T-helper 2 cell treated with Interferon-gamma antibody and Interleukin-4, amounts not matched to agents 5 μg/mL and 100 μg/mL, for 36 hours (primary cell): ENCODE data around the gene SERINC4.
"Not testable (repeated sequence)": the region's sequence is repeated elsewhere in the genome, so short reads cannot be mapped to it uniquely, and the experiment has no call there.

Experiments used
- DNase-seq: peaks from one replicate; pipeline ENCODE4 v3.0.0; 2021; ENCODE audit warnings: low spot score
- H3K27ac Mint-ChIP-seq: one replicate; pipeline ENCODE4 v1.8.0; 2021; ENCODE audit warnings: mild to moderate bottlenecking, mixed read lengths
- H3K27me3 Mint-ChIP-seq: one replicate; pipeline ENCODE4 v1.8.0; 2021; ENCODE audit warnings: low read depth, mixed read lengths
- H3K36me3 Mint-ChIP-seq: one replicate; pipeline ENCODE4 v1.8.0; 2021; ENCODE audit warnings: low read depth, mixed read lengths
- H3K4me1 Mint-ChIP-seq: one replicate; pipeline ENCODE4 v1.8.0; 2021; ENCODE audit warnings: low read depth, mixed read lengths
- H3K4me3 Mint-ChIP-seq: one replicate; pipeline ENCODE4 v1.8.0; 2022; ENCODE audit warnings: mild to moderate bottlenecking, moderate library complexity, mixed read lengths
- H3K9me3 Mint-ChIP-seq: one replicate; pipeline ENCODE4 v1.8.0; 2021; ENCODE audit warnings: mixed read lengths

SERINC4 gene

GRCh38 chr15:43808960-43809678, 9.1 kb upstream of the SERINC4 start:
- H3K36me3 Mint-ChIP-seq, result peaks cover 63% of the 10 kb centered on the region

GRCh38 chr15:43808435-43808950, 8.5 kb upstream of the SERINC4 start:
- H3K27me3 Mint-ChIP-seq, result no peaks in the 10 kb centered on the region
- H3K9me3 Mint-ChIP-seq, result no peaks in the 10 kb centered on the region
- H3K27ac Mint-ChIP-seq, result no peak overlapping the region
- H3K36me3 Mint-ChIP-seq, result peaks cover 61% of the 10 kb centered on the region
- no peak for DNase-seq
- H3K4me3 Mint-ChIP-seq, result no peak overlapping the region
- peaks cover 9% of the 10 kb centered on the region for H3K4me1 Mint-ChIP-seq

More at GRCh38 chr15:43808960-43809678, 9.1 kb upstream of the SERINC4 start:
- peaks cover 9% of the 10 kb centered on the region for H3K4me1 Mint-ChIP-seq
- no peaks in the 10 kb centered on the region for H3K9me3 Mint-ChIP-seq
- H3K27me3 Mint-ChIP-seq, result no peaks in the 10 kb centered on the region
- H3K4me3 Mint-ChIP-seq, result no peak overlapping the region
- no peak overlapping the region for H3K27ac Mint-ChIP-seq
- no peak for DNase-seq

DNA sequence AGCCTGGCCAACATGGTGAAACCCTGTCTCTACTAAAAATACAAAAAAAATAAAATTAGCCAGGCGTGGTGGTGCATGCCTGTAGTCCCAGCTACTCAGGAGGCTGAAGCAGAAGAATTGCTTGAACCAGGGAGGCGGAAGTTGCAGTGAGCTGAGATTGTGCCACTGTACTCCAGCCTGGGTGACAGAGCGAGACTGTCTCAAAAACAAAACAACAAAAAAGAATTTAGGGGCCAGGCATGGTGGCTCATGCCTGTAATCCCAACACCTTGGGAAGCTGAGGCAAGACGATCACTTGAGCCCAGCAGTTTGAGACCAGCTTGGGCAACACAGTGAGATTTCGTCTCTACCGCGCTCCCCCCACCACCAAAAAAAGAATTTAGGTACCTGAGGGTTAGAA, 2.7 kb upstream of the SERINC4 start:
- H3K9me3 Mint-ChIP-seq, H3K4me3 Mint-ChIP-seq, H3K27me3 Mint-ChIP-seq, DNase-seq, H3K27ac Mint-ChIP-seq: not testable (repeated sequence)
- H3K36me3 Mint-ChIP-seq, result peaks cover 64% of the 10 kb centered on the region
- peaks cover 24% of the 10 kb centered on the region for H3K4me1 Mint-ChIP-seq

GRCh38 chr15:43800286-43801141, 494 bp upstream of the SERINC4 start, which contains the start of gene HYPK:
Gene HYPK (plus strand): TSS chr15:43800599. CDS start chr15:43800623, 24 bp downstream.
- H3K36me3 Mint-ChIP-seq, result peaks cover 63% of the 10 kb centered on the region
- H3K4me1 Mint-ChIP-seq, result peaks cover 26% of the 10 kb centered on the region

GRCh38 chr15:43799209-43799944, 643 bp downstream of the SERINC4 start:
- Mint-ChIP-seq H3K4me1 (peaks cover 36% of the 10 kb centered on the region), H3K27me3 (no peaks in the 10 kb centered on the region), H3K36me3 (peaks cover 65% of the 10 kb centered on the region), H3K9me3 (no peaks in the 10 kb centered on the region), H3K4me3 (no peak overlapping the region), H3K27ac (peak overlapping the region; percentile 61)
- no peak for DNase-seq

More at GRCh38 chr15:43800286-43801141, 494 bp upstream of the SERINC4 start, which contains the start of gene HYPK:
- H3K27me3 Mint-ChIP-seq, result no peaks in the 10 kb centered on the region
- H3K4me3 Mint-ChIP-seq, result peak within 1 kb of the TSS; percentile 98
- peak within 1 kb of the TSS; percentile 98 for H3K27ac Mint-ChIP-seq
- peak; percentile 87 for DNase-seq
- no peaks in the 10 kb centered on the region for H3K9me3 Mint-ChIP-seq

GRCh38 chr15:43796566-43796965, 3.5 kb downstream of the SERINC4 start:
- no peaks in the 10 kb centered on the region for H3K9me3 Mint-ChIP-seq
- no peak overlapping the region for H3K4me3 Mint-ChIP-seq
- H3K27ac Mint-ChIP-seq, result peak overlapping the region; percentile 27
- DNase-seq, result no peak
- no peaks in the 10 kb centered on the region for H3K27me3 Mint-ChIP-seq
- H3K36me3 Mint-ChIP-seq, result peaks cover 75% of the 10 kb centered on the region
- H3K4me1 Mint-ChIP-seq, result peaks cover 45% of the 10 kb centered on the region

DNA sequence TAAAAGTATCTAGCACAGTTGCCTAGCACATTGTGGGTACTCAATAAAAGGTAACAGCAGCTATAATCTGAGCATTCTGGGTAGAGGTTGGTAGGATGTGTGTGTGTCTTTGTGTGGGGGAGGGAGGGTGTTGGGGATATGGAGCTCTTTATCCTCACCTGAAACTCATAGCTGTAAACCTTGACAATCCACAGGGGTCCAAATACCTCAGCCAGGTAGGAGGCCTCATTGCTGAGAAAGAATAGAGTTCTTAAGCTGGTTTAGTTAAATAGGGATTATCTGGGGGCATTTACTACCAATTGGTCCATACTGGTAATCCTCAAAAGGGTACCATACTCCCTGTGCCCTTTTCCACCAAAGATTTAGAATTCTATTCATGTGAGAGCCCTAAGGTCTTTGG, 4.0 kb downstream of the SERINC4 start:
- DNase-seq, result no peak
- Mint-ChIP-seq H3K9me3 (no peaks in the 10 kb centered on the region), H3K27ac (no peak overlapping the region), H3K4me1 (peaks cover 43% of the 10 kb centered on the region), H3K4me3 (no peak overlapping the region), H3K36me3 (peaks cover 70% of the 10 kb centered on the region), H3K27me3 (no peaks in the 10 kb centered on the region)

GRCh38 chr15:43795197-43795596, 4.8 kb downstream of the SERINC4 start:
- Mint-ChIP-seq H3K4me3 (no peak overlapping the region), H3K4me1 (peaks cover 41% of the 10 kb centered on the region), H3K27ac (no peak overlapping the region)

GRCh38 chr15:43794269-43795037, 5.6 kb downstream of the SERINC4 start:
- Mint-ChIP-seq H3K9me3 (no peaks in the 10 kb centered on the region), H3K4me1 (peaks cover 35% of the 10 kb centered on the region), H3K4me3 (peak overlapping the region; percentile 97), H3K27me3 (no peaks in the 10 kb centered on the region), H3K27ac (peak overlapping the region; percentile 97), H3K36me3 (peaks cover 56% of the 10 kb centered on the region)
- DNase-seq, result no peak

More at GRCh38 chr15:43795197-43795596, 4.8 kb downstream of the SERINC4 start:
- Mint-ChIP-seq H3K27me3 (no peaks in the 10 kb centered on the region), H3K36me3 (peaks cover 63% of the 10 kb centered on the region), H3K9me3 (no peaks in the 10 kb centered on the region)
- no peak for DNase-seq

DNA sequence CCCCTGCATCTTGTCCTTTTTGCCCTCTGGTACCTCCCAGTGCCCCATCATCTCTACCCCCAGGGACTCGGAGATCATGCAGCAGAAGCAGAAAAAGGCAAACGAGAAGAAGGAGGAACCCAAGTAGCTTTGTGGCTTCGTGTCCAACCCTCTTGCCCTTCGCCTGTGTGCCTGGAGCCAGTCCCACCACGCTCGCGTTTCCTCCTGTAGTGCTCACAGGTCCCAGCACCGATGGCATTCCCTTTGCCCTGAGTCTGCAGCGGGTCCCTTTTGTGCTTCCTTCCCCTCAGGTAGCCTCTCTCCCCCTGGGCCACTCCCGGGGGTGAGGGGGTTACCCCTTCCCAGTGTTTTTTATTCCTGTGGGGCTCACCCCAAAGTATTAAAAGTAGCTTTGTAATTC, 6.4 kb downstream of the SERINC4 start:
- DNase-seq, result no peak
- Mint-ChIP-seq H3K27me3 (no peaks in the 10 kb centered on the region), H3K4me3 (peak overlapping the region; percentile 97), H3K27ac (peak overlapping the region; percentile 97), H3K9me3 (no peaks in the 10 kb centered on the region), H3K4me1 (peaks cover 32% of the 10 kb centered on the region), H3K36me3 (peaks cover 50% of the 10 kb centered on the region)

- DNase-seq, result peak; percentile 36
- peaks cover 46% of the 10 kb centered on the region for H3K36me3 Mint-ChIP-seq
- H3K4me3 Mint-ChIP-seq, result peak overlapping the region; percentile 97
- no peaks in the 10 kb centered on the region for H3K9me3 Mint-ChIP-seq
- H3K4me1 Mint-ChIP-seq, result peaks cover 28% of the 10 kb centered on the region
- H3K27me3 Mint-ChIP-seq, result no peaks in the 10 kb centered on the region
- H3K27ac Mint-ChIP-seq, result peak overlapping the region; percentile 97
These were observed 7.1 kb downstream of the SERINC4 start for GRCh38 chr15:43792761-43793476.

- DNase-seq, result peak; percentile 99
- Mint-ChIP-seq H3K4me3 (peak within 1 kb of the TSS; percentile 97), H3K9me3 (no peaks in the 10 kb centered on the region), H3K27me3 (no peaks in the 10 kb centered on the region), H3K27ac (peak within 1 kb of the TSS; percentile 97), H3K4me1 (peaks cover 28% of the 10 kb centered on the region), H3K36me3 (peaks cover 46% of the 10 kb centered on the region)
These were observed 7.8 kb downstream of the SERINC4 start, which contains the start of gene SERF2 for GRCh38 chr15:43791993-43792760. Gene SERF2 (plus strand): TSS chr15:43792320. CDS start chr15:43792377, 57 bp downstream.
